ENCODE measurements around the gene SLC35F6.

Gene SLC35F6

DNA sequence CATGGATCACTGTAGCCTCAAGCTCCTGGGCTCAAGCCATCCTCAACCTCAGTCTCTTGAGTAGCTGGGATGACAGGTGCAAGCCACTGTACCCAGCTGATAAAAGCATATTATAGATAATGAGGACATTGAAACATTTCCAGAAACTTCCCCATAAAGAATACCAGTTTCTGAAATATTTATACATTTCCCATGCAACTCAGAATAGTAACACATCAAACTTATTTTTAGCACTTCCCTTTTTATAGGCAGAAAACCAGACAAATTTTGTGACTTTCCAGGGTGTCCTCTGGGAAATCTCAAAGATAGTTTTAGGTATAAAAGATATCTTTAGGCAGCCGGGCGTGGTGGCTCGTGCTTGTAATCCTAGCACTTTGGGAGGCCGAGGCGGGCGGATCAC, 58.8 kb downstream of the SLC35F6 start:
- no peak for DNase-seq (ENCODE audit: low spot score)

All from CD4-positive, alpha-beta T cell treated with Interleukin-15 for 4 hours (primary cell).